Measurements from ENCODE around the gene CTNND2.
A peak's percentile ranks its signal among the peaks of the same experiment; 100 is the strongest.

CTNND2 gene

GRCh38 chr5:11483630-11484029 is 420.6 kb downstream of the CTNND2 start:
- in situ Hi-C loops (cut with HindIII; ENCODE audit: low sequenced_read_pairs), result no loop called here
- TF ChIP-seq CTCF (IDR thresholded peaks at IDR 0.05; ENCODE audit: low read depth, low read length), result no peak
- no peak overlapping the region for H3K4me3 ChIP-seq (ENCODE audit: low read depth, low read length)

GRCh38 chr5:11482011-11482410 is 422.2 kb downstream of the CTNND2 start:
- peak; percentile 34 for DNase-seq (ENCODE audit: low read depth, low spot score)
- in situ Hi-C loops (cut with HindIII; ENCODE audit: low sequenced_read_pairs), result no loop called here
- TF ChIP-seq CTCF (IDR thresholded peaks at IDR 0.05; ENCODE audit: low read depth, low read length), result no peak
- H3K4me3 ChIP-seq (ENCODE audit: low read depth, low read length), result no peak overlapping the region

More at GRCh38 chr5:11483630-11484029, 420.6 kb downstream of the CTNND2 start:
- DNase-seq (ENCODE audit: low read depth, low spot score), result peak; percentile 1

- TF ChIP-seq CTCF (IDR thresholded peaks at IDR 0.05; ENCODE audit: low read depth, low read length), result no peak
- in situ Hi-C loops (cut with HindIII; ENCODE audit: low sequenced_read_pairs), result no loop called here
- peak; percentile 50 for DNase-seq (ENCODE audit: low read depth, low spot score)
Measured at GRCh38 chr5:11477786-11478185, 426.5 kb downstream of the CTNND2 start.

DNA sequence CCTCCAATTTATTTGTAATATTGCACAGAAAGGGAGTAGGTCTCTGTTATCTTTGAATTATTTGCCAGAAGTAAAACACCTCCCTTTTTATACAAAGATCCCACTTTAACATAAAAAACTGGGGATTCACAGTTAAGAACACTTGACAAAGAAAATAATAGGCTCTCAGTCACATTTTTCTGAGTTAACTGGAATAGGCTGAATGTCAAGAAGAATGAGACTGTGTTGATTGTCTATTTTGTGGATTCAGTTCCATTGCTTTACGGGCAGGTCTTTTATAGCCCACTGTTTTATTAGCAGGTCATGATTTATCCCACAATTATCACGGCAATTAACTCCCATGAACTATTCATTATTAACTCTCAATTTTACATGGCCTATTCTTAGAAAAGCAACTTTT is 427.4 kb downstream of the CTNND2 start:
- no peak for DNase-seq (ENCODE audit: low read depth, low spot score)
- H3K4me3 ChIP-seq (ENCODE audit: low read depth, low read length), result no peak overlapping the region
- TF ChIP-seq CTCF (IDR thresholded peaks at IDR 0.05; ENCODE audit: low read depth, low read length), result no peak
- in situ Hi-C loops (cut with HindIII; ENCODE audit: low sequenced_read_pairs), result no loop called here

More at GRCh38 chr5:11477786-11478185, 426.5 kb downstream of the CTNND2 start:
- H3K4me3 ChIP-seq (ENCODE audit: low read depth, low read length), result no peak overlapping the region

DNA sequence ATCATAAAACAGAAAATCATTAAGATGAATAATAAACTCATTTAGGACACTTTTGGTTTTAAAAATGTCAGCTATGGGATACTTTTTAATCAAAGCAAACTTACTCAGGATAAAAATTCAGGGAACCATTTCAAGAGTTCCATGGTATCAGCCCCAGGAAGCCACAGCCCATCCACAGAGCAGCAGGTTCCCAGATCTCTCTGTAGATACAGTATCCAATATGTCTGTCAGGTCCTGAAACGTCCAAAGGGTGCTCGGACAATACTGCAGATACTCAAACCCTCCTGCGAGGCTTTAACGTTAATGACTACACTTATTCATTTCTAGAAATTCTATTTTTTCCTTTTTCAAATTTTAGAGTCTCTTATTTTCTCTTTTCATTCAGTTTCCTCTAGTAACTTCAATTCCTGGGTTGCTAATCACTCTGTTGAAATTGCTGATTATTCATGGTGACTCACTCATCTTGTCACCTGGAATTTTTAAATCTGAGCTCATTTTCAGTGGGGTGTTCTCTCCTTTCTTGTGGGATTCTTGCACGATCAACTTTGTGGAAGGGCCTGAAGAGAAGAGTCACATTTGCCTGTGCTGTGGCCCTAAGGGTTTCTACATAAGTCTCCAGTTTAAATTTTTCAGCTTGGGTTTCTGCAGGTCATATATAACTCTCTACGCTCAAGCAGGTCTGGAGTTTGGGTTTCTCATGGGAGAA is 435.8 kb downstream of the CTNND2 start:
- no peak for TF ChIP-seq CTCF (IDR thresholded peaks at IDR 0.05; ENCODE audit: low read depth, low read length)
- H3K4me3 ChIP-seq (ENCODE audit: low read depth, low read length), result no peak overlapping the region
- DNase-seq (ENCODE audit: low read depth, low spot score), result peak; percentile 41
- in situ Hi-C loops (cut with HindIII; ENCODE audit: low sequenced_read_pairs), result no loop called here

DNA sequence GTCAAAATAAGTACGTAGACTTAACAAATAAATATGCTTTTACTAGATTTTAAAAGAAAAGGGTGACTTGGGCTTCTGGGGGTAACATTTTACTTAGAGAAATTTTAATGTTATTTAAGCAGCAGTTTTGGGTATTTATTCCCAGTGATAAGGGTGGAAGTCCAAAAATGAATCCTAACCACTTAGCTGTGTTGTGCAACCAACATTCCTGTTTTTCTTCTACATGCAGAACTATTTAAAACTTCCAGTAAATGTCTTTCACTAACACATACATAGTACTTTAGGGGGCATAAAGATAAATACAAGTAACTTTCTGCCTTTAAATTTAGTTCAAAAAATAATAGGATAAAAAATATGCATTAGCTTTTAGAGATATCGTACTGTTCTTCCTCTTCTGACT is 436.7 kb downstream of the CTNND2 start:
- DNase-seq (ENCODE audit: low read depth, low spot score), result peak; percentile 17
- no peak for TF ChIP-seq CTCF (IDR thresholded peaks at IDR 0.05; ENCODE audit: low read depth, low read length)
- no peak overlapping the region for H3K4me3 ChIP-seq (ENCODE audit: low read depth, low read length)
- in situ Hi-C loops (cut with HindIII; ENCODE audit: low sequenced_read_pairs), result no loop called here
